ENCODE results near the gene KMT2E. TPM values are rescaled to one million over a fixed set of nuclear protein-coding genes. Genes with fewer than 3 reads are reported as not detected.

KMT2E gene
- total and polyA plus RNA-seq, 2 experiments from 2014 or later: 78.4 to 131 TPM

- H3K9me3 ChIP-seq (ENCODE audit: low read depth): no peaks in the 10 kb centered on the region
- peaks cover 5% of the 10 kb centered on the region for H3K36me3 ChIP-seq
- no peak for DNase-seq (ENCODE audit: low read depth in 1 of 2, low spot score in 1 of 2)
- H3K27me3 ChIP-seq: no peaks in the 10 kb centered on the region
- no peak overlapping the region for H3K27ac ChIP-seq
- H3K4me1 ChIP-seq (ENCODE audit: low read depth): peaks cover 20% of the 10 kb centered on the region
- no peak for TF ChIP-seq CTCF (IDR thresholded peaks at IDR 0.05; ENCODE audit: low read depth, low read length)
- no peak overlapping the region for H3K4me3 ChIP-seq
Measured at GRCh38 chr7:105036217-105037168, 22.5 kb downstream of the KMT2E start.

- no peak for DNase-seq (ENCODE audit: low read depth in 1 of 2, low spot score in 1 of 2)
Measured at GRCh38 chr7:105037319-105037718, 23.3 kb downstream of the KMT2E start.

GRCh38 chr7:105044449-105045070 is 30.6 kb downstream of the KMT2E start:
- Histone ChIP-seq H3K9me3 (ENCODE audit: low read depth) (no peaks in the 10 kb centered on the region), H3K27ac (peak overlapping the region; percentile 29), H3K36me3 (peaks cover 72% of the 10 kb centered on the region), H3K4me3 (no peak overlapping the region), H3K4me1 (ENCODE audit: low read depth) (peaks cover 9% of the 10 kb centered on the region), H3K27me3 (no peaks in the 10 kb centered on the region)
- no peak for DNase-seq (ENCODE audit: low read depth in 1 of 2, low spot score in 1 of 2)
- no peak for TF ChIP-seq CTCF (IDR thresholded peaks at IDR 0.05; ENCODE audit: low read depth, low read length)

More at GRCh38 chr7:105037319-105037718, 23.3 kb downstream of the KMT2E start:
- no peaks in the 10 kb centered on the region for H3K9me3 ChIP-seq (ENCODE audit: low read depth)
- H3K27me3 ChIP-seq: no peaks in the 10 kb centered on the region
- H3K4me3 ChIP-seq: no peak overlapping the region
- no peak overlapping the region for H3K27ac ChIP-seq
- H3K36me3 ChIP-seq: peaks cover 14% of the 10 kb centered on the region
- no peak for TF ChIP-seq CTCF (IDR thresholded peaks at IDR 0.05; ENCODE audit: low read depth, low read length)
- peaks cover 20% of the 10 kb centered on the region for H3K4me1 ChIP-seq (ENCODE audit: low read depth)

GRCh38 chr7:105046414-105046813 is 32.4 kb downstream of the KMT2E start:
- peak in 1 of 2 donors; percentile 59 for DNase-seq (ENCODE audit: low read depth in 1 of 2, low spot score in 1 of 2)
- Histone ChIP-seq H3K4me1 (ENCODE audit: low read depth) (no peaks in the 10 kb centered on the region), H3K36me3 (peaks cover 68% of the 10 kb centered on the region), H3K27me3 (no peaks in the 10 kb centered on the region), H3K9me3 (ENCODE audit: low read depth) (no peaks in the 10 kb centered on the region), H3K27ac (peak overlapping the region; percentile 65), H3K4me3 (no peak overlapping the region)
- no peak for TF ChIP-seq CTCF (IDR thresholded peaks at IDR 0.05; ENCODE audit: low read depth, low read length)

- H3K36me3 ChIP-seq: peaks cover 58% of the 10 kb centered on the region
- no peak overlapping the region for H3K4me3 ChIP-seq
- H3K4me1 ChIP-seq (ENCODE audit: low read depth): no peaks in the 10 kb centered on the region
- no peaks in the 10 kb centered on the region for H3K9me3 ChIP-seq (ENCODE audit: low read depth)
- DNase-seq (ENCODE audit: low read depth in 1 of 2, low spot score in 1 of 2): no peak
- no peak for TF ChIP-seq CTCF (IDR thresholded peaks at IDR 0.05; ENCODE audit: low read depth, low read length)
- no peaks in the 10 kb centered on the region for H3K27me3 ChIP-seq
- H3K27ac ChIP-seq: peak overlapping the region; percentile 65
Measured at GRCh38 chr7:105047932-105048331, 33.9 kb downstream of the KMT2E start.
